PFSK-1 (cell line): ENCODE data around the gene EXOC6B.

Experiments
- FOXP2 ChIP-seq: optimal IDR thresholded peaks from 2 replicates; pipeline ENCODE3; 2011; ENCODE audit warnings: borderline replicate concordance, control low read depth, inconsistent platforms; ENCODE audit not compliant: insufficient read depth; ENCODE audit errors: extremely low read length, extremely low read depth
- POLR2AphosphoS5 ChIP-seq: IDR thresholded peaks from 2 replicates; pipeline ENCODE4 v1.6.1; 2012; ENCODE audit warnings: low read depth, mild to moderate bottlenecking, control low read depth, low read length, moderate library complexity
- SIN3A ChIP-seq: IDR thresholded peaks from 2 replicates; pipeline ENCODE4 v1.6.1; 2012; ENCODE audit warnings: mild to moderate bottlenecking, low read length, moderate library complexity, borderline replicate concordance; ENCODE audit not compliant: insufficient read depth
- TAF1 ChIP-seq: IDR thresholded peaks from 2 replicates; pipeline ENCODE4 v1.6.1; 2012; ENCODE audit warnings: low read length, control low read depth, borderline replicate concordance; ENCODE audit not compliant: insufficient read depth
- TF ChIP-seq, protein P1 (sequence below), 2 experiments: IDR thresholded peaks; 2 replicates each; pipeline versions ENCODE4 v1.6.1 to v1.8.0; 2011 to 2012; ENCODE audit warnings: low read depth in 2 of 2, low read length in 2 of 2, control low read depth in 1 of 2, inconsistent platforms in 1 of 2, mild to moderate bottlenecking in 1 of 2, moderate library complexity in 1 of 2; ENCODE audit not compliant: insufficient read depth in 1 of 2

EXOC6B gene

DNA sequence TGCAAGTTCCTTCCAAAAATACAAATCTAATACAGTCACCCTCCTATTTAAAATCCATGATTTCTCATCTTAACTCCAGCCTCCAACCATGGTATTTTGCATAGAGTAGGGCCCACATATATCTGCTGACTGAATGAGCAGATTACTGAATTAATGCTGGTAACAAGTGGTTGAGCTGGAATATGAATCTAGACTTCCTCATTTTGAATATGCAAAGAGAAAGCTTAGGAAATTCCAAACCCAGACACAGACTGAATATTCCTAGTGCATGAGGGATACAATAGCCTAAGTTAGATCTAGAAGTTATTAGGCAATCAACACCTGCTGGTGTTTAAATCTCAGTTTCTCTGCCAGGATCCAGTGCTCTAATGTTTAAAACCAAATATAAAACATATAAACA, 463.1 kb downstream of the EXOC6B start:
- TF ChIP-seq POLR2AphosphoS5 (no peak), FOXP2 (no peak), SIN3A (no peak), TAF1 (no peak)
- TF ChIP-seq, protein P1, sequence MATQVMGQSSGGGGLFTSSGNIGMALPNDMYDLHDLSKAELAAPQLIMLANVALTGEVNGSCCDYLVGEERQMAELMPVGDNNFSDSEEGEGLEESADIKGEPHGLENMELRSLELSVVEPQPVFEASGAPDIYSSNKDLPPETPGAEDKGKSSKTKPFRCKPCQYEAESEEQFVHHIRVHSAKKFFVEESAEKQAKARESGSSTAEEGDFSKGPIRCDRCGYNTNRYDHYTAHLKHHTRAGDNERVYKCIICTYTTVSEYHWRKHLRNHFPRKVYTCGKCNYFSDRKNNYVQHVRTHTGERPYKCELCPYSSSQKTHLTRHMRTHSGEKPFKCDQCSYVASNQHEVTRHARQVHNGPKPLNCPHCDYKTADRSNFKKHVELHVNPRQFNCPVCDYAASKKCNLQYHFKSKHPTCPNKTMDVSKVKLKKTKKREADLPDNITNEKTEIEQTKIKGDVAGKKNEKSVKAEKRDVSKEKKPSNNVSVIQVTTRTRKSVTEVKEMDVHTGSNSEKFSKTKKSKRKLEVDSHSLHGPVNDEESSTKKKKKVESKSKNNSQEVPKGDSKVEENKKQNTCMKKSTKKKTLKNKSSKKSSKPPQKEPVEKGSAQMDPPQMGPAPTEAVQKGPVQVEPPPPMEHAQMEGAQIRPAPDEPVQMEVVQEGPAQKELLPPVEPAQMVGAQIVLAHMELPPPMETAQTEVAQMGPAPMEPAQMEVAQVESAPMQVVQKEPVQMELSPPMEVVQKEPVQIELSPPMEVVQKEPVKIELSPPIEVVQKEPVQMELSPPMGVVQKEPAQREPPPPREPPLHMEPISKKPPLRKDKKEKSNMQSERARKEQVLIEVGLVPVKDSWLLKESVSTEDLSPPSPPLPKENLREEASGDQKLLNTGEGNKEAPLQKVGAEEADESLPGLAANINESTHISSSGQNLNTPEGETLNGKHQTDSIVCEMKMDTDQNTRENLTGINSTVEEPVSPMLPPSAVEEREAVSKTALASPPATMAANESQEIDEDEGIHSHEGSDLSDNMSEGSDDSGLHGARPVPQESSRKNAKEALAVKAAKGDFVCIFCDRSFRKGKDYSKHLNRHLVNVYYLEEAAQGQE (IDR thresholded peaks at IDR 0.05; ENCODE audit: insufficient read depth in 1 of 2, low read depth in 2 of 2, low read length in 2 of 2) = no peak

DNA sequence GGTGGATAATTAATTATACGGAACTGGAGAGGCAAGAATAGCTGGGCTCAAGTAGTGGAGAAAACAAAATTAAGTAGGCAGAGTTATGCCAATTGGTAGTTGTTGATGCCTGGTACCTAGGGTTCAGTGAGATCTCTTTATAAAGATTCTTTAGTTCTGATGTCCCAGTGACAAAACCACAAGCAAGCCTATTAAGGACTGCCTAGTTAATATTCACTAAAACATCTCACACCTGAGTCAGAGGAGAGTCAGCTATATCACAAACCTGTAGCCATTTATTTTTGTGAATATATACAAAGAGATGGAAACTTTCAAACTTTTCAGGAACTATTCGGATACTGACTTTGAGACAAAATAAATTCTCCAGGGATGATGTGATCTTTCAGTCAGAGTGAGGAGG, 464.3 kb downstream of the EXOC6B start:
- TF ChIP-seq POLR2AphosphoS5 = no peak
- TF ChIP-seq, protein P1 (IDR thresholded peaks at IDR 0.05; ENCODE audit: insufficient read depth in 1 of 2, low read depth in 2 of 2, low read length in 2 of 2) = no peak
- TF ChIP-seq FOXP2 = no peak
- TF ChIP-seq SIN3A = no peak
- no peak for TF ChIP-seq TAF1

DNA sequence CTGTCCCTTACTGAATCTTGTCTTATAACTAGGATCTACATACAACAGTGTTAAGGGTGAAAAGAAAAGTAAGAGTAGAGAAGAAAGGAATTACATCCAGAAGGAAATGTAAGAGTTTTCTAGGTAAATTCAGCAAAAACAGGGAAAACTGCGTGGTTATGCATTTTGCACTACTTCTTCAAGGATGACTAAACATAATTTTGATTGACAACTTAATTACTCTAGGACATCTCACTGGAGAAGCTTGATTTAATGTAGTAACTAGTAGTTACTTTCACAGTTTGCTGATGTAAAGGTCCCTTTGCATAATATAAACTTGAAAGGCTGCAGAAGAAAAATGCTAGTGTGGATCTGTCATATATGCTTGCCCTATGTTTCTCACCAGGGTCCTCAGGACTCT, 464.8 kb downstream of the EXOC6B start:
- TF ChIP-seq, protein P1 (IDR thresholded peaks at IDR 0.05; ENCODE audit: insufficient read depth in 1 of 2, low read depth in 2 of 2, low read length in 2 of 2) = no peak
- no peak for TF ChIP-seq POLR2AphosphoS5
- TF ChIP-seq SIN3A = no peak
- TF ChIP-seq FOXP2 = no peak
- no peak for TF ChIP-seq TAF1

DNA sequence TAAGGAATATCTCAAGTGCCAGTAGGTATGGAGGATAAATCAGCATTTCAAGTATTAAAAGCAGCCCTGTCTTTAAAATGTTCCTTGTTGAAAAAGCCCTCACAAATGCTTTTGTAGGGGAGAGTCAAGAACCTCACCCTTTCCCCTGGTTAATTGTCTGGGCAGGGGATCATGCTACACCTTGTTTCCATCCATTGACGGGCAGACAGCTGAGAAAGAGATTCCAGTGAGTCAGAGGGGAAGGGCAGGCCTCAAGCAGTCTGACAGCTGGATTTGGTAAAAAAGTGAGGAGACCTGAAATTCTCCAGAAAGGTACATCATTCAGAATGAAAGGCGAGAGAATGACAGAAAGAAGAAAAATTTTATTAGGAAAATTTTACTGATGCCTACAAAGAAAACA, 475.0 kb downstream of the EXOC6B start:
- no peak for TF ChIP-seq POLR2AphosphoS5
- TF ChIP-seq, protein P1 (IDR thresholded peaks at IDR 0.05; ENCODE audit: insufficient read depth in 1 of 2, low read depth in 2 of 2, low read length in 2 of 2) = no peak
- TF ChIP-seq TAF1 = no peak
- no peak for TF ChIP-seq FOXP2
- TF ChIP-seq SIN3A = no peak

DNA sequence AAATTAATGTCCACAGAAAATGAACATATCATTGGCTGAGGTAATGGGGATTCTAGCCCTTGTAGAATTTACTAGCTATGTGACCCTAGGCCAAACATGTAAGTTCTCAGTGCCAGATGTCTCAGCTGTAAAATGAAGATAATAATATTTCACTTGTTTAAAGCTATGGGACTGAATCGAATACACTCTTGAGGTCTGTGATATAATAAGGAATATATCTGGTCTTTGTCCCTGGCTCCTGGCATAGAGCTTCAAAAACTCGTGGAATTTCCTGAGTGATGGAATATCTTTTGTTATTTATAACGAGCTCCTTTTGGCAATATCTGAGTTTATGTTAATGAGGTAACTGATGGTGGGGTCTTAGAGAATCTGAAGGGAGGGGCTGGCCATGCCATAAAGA, 476.8 kb downstream of the EXOC6B start:
- TF ChIP-seq SIN3A = no peak
- TF ChIP-seq TAF1 = no peak
- TF ChIP-seq POLR2AphosphoS5 = no peak
- TF ChIP-seq, protein P1 (IDR thresholded peaks at IDR 0.05; ENCODE audit: insufficient read depth in 1 of 2, low read depth in 2 of 2, low read length in 2 of 2) = no peak
- no peak for TF ChIP-seq FOXP2
